ENCODE measurements around the gene RFK. TPM values are rescaled to one million over a fixed set of nuclear protein-coding genes. Genes with fewer than 3 reads are reported as not detected.
A peak's percentile ranks its signal among the peaks of the same experiment; 100 is the strongest.

Gene RFK
- total RNA-seq, 1 donor from 2014 or later = 28.7 TPM

GRCh38 chr9:76433836-76434235 lies 39.6 kb upstream of the RFK start:
- Histone ChIP-seq H3K4me3 (ENCODE audit: low read depth, low read length) (no peak overlapping the region), H3K36me3 (ENCODE audit: control insufficient read depth, insufficient read depth, low read length) (no peaks in the 10 kb centered on the region), H3K27me3 (ENCODE audit: control insufficient read depth, insufficient read depth, low read length) (no peaks in the 10 kb centered on the region)
- DNase-seq (ENCODE audit: low read depth) (peak; percentile 62), FAIRE-seq (no peak)
- TF ChIP-seq CTCF (IDR thresholded peaks at IDR 0.05; ENCODE audit: insufficient read depth, low read length, severe bottlenecking) = no peak

- no peaks in the 10 kb centered on the region for H3K36me3 ChIP-seq (ENCODE audit: control insufficient read depth, insufficient read depth, low read length)
- no peak for FAIRE-seq
- no peak for DNase-seq (ENCODE audit: low read depth)
- H3K27me3 ChIP-seq (ENCODE audit: control insufficient read depth, insufficient read depth, low read length) = no peaks in the 10 kb centered on the region
- no peak overlapping the region for H3K4me3 ChIP-seq (ENCODE audit: low read depth, low read length)
- TF ChIP-seq CTCF (IDR thresholded peaks at IDR 0.05; ENCODE audit: insufficient read depth, low read length, severe bottlenecking) = no peak
Observed at GRCh38 chr9:76433406-76433805, 39.2 kb upstream of the RFK start.

GRCh38 chr9:76431601-76432000 lies 37.4 kb upstream of the RFK start:
- Histone ChIP-seq H3K4me3 (ENCODE audit: low read depth, low read length) (no peak overlapping the region), H3K27me3 (ENCODE audit: control insufficient read depth, insufficient read depth, low read length) (no peaks in the 10 kb centered on the region), H3K36me3 (ENCODE audit: control insufficient read depth, insufficient read depth, low read length) (no peaks in the 10 kb centered on the region)
- TF ChIP-seq CTCF (IDR thresholded peaks at IDR 0.05; ENCODE audit: insufficient read depth, low read length, severe bottlenecking) = no peak
- no peak for FAIRE-seq
- DNase-seq (ENCODE audit: low read depth) = no peak

GRCh38 chr9:76426807-76427419 lies 32.7 kb upstream of the RFK start:
- Histone ChIP-seq H3K36me3 (ENCODE audit: control insufficient read depth, insufficient read depth, low read length) (no peaks in the 10 kb centered on the region), H3K27me3 (ENCODE audit: control insufficient read depth, insufficient read depth, low read length) (no peaks in the 10 kb centered on the region), H3K4me3 (ENCODE audit: low read depth, low read length) (no peak overlapping the region)
- FAIRE-seq = no peak
- DNase-seq (ENCODE audit: low read depth) = no peak
- no peak for TF ChIP-seq CTCF (IDR thresholded peaks at IDR 0.05; ENCODE audit: insufficient read depth, low read length, severe bottlenecking)

- no peak for DNase-seq (ENCODE audit: low read depth)
- no peak for FAIRE-seq
- Histone ChIP-seq H3K4me3 (ENCODE audit: low read depth, low read length) (no peak overlapping the region), H3K27me3 (ENCODE audit: control insufficient read depth, insufficient read depth, low read length) (no peaks in the 10 kb centered on the region), H3K36me3 (ENCODE audit: control insufficient read depth, insufficient read depth, low read length) (no peaks in the 10 kb centered on the region)
- no peak for TF ChIP-seq CTCF (IDR thresholded peaks at IDR 0.05; ENCODE audit: insufficient read depth, low read length, severe bottlenecking)
Observed at GRCh38 chr9:76425677-76426453, 31.6 kb upstream of the RFK start.

Measured in bronchial epithelial cell (primary cell).